TTC549 (cell line): ENCODE data around the gene TULP4.
"Not testable (repeated sequence)": the region's sequence is repeated elsewhere in the genome, so short reads cannot be mapped to it uniquely, and the experiment has no call there.

ENCODE experiments used
- FAIRE-seq: peaks from 2 replicates; lab custom pipeline; 2012; peaks lifted over from hg19 to GRCh38; lab: Jason Lieb, UNC

The TULP4 gene

DNA sequence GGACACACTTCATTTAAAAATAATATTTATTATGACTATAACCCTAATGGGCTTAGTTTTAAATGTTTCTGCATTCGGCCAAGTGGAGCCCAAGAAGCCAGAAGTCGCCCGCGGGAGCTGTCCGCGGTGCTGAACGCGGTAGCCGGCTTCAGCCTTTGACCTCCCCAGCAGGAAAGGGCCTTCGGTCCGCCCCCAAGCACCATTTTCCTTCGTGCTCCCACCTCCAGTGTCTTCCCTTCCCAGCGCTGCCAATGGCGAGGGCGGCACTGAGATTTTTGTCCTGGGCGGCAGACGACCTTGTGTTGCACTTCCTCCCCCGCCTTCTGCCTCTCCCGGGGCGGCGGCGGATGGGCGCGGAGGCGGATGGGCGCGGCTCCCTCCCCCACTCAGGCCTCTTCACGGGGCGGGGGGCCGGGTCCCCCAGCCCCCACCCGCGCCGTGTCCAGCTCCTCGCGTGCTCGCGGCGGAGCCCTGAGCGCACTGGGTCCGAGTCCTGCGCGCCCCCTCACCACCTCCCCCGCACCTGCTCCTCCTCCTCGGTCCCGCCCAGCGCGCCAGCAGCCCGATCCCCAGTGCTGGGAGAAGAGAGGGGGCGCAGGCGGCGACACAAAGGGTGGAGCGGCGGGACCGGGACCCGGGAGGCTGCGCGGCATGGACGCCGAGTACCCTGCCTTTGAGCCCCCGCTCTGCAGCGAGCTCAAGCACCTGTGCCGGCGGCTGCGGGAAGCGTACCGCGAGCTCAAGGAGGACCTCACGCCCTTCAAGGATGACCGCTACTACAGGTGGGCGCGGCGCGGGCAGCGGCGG, 224.0 kb downstream of the TULP4 start:
- FAIRE-seq = no peak

DNA sequence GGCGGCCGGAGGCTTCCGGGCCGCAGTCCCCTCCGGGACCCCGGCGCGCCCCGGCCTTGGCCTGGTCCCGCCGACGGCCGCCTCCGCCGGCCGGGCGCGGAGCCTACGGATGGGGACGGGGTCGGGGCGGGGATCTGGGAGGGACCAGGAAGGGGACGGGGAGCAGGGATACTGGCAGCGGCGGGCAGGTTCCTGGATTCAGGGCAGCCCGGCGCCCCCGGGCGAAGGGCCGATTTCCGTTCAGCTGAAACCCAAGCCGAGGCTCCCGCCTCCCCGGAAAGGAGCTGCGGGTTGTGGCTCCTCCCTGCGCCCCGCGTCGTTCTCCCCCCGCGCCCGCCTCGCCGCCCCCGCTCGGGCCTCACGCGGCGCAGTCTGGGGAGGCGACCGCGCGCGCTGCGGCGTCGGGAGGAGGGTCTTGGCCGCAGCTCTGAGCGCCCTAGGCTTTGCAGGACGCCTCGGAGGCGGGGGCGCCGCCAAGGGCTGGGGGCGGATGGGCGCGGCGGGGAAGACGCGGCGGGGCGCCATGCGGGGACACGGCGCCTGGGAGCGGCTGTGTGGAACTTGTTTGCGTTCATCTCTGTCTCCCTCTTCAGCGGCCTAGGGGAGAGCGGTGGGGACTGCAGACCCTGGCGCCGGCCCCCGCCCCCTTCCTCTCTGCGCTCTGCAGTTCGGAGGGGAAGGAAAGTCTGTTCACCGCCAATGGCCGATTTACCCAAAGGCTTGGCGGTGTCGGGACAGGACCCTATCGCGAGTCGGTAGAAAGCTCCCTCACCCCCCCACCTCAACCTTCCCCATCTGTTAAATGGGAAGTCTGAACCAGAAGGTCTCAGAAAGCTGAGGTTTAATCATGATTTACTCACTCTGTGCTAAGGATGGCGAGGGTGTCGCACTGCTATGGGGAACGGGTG, 224.9 kb downstream of the TULP4 start:
- FAIRE-seq = no peak

DNA sequence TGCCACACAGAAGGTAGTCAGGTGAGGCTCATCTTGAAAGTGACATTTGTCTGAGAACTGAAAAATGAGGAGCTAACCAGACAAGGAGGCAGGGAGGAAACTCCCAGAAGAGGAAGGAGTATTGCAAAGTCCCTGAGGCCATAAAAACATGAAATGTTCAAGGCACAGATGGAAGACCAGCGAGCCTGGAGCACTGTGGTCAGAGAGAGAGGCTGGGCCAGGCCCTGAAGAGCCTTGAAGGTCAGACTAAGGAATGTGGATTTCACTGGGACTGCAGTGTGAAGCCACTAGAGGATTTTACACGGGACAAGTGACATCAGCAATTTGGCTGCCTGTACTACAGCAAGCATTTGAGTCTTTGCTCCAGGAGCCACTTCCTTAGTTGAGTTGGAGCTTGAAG, 226.5 kb downstream of the TULP4 start:
- FAIRE-seq = no peak

DNA sequence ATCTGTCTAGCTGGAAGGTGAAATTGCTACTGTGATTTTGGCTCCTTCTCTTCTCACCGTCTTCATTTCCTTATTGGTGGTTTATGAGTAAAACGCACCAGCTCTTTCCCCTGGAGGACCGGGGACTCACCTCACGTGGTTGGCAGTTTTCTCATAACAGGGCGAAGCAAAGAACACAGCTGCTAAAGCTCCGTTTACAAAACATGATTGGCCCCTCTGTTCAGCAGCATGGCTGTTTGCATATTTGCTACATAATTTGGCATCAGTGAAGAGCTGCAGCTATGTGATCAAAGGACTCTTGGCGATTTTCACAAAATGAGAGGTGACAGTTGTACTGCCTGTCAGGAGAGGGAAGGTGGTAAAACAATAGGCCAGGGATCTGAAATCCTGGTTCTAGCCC, 227.1 kb downstream of the TULP4 start:
- no peak for FAIRE-seq

DNA sequence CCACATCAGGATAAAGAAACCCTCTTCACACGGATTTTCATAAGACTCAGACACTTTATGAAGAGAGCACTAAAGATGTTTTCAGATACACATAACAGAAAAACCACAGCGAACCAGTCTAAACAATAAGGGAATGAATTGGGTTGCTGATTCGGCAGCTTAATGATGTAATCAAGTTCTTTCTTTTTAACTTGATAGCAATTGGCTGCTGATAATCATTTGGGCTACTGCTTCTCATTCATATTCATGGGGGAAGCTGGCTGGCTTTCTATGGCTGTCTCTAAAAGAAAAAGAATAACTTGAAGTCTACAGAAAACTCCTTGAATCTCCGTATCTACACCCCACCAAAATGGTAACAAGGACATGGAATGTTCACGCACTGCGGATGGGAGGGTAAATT, 227.6 kb downstream of the TULP4 start:
- FAIRE-seq = no peak

DNA sequence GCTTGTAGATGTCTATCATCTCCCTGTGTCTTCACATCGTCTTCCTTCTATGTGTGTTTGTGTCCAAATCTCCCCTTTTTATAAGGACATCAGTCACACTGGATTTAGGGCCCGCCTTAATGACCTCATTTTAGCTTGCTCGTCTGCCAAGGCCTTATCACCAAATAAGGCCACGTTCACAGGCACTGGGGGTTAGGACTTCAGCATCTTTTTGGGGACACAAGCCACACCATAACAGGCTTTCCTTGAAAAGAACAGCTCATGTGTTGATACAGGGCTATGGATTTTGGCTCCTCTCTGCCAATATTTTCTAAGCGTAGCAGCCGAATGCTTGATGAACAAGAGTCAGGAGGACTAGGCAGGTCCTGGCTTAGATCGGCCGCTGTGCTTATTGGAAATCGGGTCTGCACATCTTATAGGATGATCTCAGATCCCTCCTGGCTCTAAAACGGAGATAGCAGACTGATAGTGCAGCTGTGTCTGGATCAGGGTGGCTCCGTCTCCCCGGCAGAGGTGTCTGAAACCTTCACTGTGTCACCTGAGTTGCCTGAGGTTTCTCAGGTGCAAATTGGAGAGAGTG, 231.4 kb downstream of the TULP4 start:
- no peak for FAIRE-seq

DNA sequence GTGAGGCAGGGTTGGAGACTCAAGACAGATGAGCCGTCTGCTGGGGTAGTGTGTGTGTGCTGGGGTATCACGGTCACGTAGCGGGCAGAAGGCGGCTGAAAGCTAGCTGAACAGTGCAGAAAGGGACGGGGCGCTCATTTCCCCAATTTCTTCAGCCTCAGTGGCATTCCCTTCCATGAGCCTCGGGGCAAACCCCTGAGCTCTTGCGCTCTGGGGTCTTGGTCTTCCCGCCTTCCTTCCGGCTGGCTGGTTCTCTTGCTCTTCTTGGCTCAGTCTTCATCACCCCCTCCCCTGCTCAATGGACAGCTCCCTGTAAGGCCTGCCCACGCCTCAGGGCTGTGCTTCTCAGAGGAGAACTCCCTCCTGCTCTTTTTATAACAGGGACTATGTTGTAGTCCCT, 232.2 kb downstream of the TULP4 start:
- no peak for FAIRE-seq

DNA sequence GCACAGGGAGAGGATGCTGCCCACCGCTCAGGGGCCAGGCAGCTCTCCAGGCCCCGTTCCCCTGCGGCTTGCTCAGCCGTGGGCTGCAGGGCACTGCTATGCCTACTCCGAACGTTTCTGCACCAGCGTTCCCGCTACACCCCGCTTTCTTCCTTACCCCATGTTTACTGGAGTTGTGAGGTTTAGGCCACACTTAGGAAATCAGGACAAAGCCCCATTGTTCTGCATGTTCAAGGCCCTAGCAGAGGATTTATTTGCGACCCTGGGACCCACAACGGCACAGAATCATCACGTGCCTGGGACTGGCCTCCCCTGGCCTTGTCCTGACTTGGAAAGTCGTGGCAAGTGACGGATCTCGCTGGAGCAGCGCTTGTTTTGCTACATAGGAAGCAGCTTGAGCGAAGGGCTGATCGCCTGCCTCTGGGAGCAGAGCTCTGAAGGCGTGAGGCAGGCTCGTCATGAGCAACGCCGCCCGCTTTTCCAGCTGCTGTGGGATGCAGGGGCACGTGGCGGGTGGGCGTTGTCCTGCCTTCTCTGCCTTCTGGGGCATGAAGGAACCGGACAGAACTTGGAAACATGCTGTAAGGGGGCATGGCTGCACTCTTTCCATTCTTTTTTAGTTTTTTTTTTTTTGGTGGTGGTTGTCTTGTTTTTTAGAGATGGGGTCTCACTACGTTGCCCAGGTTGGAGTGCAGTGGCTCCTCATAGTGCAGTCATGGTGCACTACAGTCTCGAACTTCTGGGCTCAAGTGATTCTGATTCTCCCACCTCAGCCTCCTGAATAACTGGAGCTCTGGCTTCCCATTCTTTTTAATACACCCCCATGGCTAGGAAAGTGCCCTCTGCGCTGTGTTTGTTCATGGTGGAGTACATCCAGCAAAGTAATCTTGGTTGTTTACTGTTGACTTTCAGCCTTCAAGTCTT, 233.0 kb downstream of the TULP4 start:
- no peak for FAIRE-seq

DNA sequence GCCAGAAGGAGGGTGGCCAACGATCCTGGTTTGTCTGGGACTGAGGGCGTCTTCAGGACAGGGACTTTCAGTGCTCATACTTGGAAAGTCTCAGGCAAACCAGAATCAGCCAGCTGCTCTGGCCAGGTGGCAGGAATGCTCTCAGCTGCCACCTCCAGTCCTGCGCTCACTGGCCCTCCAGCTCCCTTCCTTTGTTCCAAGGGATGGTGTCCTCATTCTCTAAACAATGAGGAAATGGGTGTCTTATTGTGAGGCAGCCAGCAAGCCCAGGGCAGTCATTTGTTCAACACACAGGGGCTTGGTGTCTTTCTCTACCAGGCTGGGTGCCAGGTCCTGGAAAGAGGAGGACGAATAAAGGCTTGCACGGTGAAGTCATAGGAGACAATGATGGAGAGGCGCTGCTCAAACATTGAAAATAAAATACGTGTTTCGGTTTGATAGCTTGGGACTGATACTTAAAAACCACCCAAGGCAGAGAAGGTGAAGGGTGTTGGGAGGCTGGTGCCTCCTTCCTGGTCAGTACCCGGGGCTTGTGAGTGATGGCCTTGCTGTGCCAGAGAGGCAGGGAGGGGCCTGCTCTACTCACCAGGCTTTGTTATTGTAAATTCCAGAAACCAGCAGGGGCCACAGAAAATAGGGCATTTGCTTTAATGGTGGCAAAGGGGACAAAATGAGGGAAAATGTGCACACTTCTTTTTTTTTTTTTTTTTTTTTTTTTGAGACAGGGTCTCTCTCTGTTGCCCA, 236.3 kb downstream of the TULP4 start:
- FAIRE-seq = no peak

DNA sequence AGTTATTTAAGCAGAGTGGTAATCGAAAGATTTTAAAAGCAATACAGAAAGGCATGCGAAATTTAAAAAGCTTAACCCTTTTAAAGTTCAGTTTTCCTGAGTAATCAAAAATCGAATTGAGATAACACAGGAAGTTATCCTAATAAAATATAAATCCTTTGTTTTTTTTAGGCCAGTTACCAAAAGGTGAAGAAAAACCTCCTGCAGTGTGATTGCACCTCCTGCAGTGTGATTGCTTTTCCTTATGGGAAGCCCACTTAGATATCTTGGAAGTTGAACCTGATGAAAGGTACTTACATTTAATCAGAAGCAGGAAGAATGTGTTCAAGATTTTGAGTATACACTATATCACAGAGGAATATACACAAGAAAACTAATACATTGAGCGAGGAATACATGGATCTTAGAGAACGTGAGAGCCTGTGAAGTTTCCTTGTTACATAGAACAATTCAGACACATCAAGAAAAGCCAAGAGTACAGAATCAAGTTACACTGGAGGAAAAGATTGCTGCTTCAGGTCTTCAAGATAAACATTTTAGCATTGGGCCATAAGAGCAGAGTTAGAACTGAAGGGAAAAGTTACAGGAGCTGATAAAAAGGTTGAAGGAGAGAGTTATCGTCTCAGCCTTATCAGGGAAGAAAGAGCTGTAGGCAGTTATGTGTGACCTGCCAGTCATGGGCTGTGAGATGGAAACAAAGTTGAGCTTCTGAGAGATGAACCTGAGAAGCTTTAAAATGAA, 240.0 kb downstream of the TULP4 start:
- no peak for FAIRE-seq

DNA sequence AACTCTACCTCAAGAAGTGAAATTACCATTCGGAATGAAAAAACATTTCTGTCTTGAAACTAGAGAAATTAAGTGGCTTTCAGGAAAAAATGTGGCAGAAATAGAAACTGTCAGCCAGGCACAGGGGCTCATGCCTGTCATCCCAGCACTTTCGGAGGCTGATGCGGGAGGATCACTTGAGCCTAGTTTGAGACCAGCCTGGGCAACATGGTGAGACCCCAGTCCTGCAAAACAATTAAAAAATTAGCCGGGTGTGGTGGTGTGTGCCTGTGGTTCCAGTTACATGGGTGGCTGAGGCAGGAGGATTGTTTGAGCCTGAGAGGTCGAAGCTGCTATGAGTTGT, 240.5 kb downstream of the TULP4 start:
- no peak for FAIRE-seq

DNA sequence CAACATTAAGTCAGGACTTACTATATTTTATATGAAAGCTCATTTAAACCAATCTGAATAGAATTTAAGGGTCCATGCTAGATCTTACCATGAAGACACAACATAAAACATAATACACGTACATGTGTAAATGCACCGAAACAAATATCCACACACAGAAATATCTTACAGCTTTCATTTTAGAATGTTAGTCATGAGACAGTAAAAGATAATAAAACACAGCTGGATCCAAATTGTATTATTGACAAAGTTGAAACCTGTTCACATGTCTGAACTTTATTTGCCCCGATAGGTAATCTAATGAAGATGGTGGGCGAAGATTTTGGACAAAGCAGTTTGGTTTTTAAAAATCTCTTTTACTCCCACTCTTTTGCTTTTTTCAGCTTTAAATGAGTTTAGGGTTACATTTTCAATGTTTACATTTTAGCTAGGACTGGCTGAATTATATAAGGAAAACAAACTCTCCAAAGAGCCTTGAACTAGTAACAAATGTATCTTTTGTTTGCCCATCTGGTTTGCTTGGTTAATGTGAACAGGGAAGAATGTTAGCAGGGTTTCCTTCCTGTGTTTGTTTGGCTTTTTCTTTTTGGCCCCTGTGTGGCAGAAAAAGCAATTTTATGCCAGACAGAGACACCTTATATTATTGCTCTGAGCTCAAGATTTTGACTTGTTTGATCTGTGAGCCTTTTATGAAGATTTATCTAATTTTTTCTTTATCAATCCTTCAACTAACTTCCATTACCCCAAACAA, 242.5 kb downstream of the TULP4 start:
- FAIRE-seq = no peak

DNA sequence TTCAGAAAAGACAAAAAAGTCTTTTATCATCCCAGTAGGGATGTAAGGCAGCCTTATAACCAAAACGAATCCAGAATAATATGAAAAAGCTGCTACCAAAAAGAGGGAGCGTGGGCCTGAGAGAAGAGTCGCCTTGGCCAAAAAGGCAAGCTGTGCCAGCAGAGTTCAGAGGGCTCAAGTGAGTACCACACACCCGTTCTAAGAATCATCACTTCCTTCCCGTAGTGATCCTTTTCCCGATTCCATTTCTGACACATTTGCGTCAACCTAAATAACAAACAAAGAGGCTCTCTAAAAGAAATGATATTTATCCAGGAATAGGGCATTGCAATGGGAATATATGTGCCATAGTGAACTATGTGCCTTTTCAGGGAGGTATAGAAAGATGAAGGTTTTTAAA, 243.8 kb downstream of the TULP4 start:
- no peak for FAIRE-seq

DNA sequence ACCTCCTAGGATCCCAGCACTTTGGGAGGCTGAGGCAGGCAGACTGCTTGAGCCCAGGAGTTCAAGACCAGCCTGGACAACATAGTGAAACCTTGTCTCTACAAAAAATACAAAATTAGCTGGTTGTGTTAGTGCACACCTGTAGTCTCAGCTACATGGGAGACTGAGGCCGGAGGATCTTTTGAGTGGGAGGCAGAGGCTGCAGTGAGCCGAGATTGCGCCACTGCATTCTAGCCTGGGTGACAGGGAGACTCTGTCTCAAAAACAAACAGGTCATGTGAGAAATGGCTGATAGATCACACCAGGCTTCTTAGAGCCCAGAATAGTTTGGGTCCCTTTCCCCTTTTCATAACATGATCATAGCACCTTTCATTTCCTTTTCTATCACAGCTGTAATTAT, 244.8 kb downstream of the TULP4 start:
- not testable (repeated sequence) for FAIRE-seq

DNA sequence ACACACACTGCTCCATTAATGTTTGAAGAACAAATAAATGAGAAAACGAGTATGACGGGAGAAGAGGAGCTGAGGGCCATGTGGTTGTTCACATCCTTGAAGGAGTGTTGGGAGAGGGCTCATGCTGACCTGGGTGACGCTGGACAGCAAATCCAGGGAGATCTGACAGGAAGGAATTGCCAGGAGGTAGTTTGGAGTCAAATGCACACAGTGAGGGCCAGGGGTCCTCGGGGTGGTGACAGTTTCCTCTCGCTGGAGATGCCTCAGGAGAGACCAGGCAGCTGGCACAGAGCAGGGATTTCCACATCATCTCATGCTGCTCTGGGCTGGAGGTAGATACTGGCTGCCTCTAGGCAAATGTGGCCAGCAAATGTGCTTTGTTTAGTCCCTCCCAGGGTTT, 245.7 kb downstream of the TULP4 start:
- FAIRE-seq = no peak

DNA sequence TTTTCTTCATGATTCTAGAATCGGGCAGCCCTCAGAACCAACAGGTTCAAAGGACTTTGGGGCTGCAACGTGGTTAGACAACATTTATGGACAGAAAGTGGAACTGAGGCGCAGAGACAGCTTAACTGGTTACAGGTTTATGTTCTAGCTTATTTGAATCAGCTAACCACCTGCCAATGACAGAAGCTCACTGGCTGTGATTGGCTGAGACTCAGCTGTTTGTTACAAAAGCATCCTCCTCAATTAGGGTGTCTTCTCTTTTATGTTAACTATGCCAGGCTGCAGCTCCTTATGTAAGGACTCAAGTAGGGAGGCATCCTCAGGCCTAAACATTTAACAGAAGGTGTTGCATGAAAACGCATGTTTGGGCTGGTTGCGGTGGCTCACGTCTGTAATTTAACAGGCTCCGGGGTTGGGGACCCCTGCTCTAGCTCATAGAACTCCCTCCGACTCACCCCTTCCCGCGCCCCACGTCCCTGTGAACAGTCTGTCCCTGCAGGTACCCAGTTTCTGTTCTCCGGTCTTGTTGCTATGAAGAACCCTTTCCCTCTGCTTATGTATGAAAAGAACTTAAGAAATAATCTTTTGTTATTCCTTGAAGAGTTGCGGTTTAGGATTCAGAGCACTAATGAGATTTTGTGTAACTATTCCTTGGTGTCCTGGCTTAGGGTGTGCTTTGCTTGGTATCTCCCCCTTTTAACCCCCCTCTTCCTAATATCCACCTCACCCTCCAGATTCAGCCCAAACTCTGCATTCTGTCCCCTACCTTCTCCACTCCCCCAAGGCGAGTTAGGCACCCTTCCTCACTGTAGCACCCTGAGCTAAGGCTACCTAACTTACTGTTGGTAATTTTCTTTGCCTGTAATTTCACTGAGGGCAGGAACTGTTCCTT, 246.4 kb downstream of the TULP4 start:
- FAIRE-seq = no peak

DNA sequence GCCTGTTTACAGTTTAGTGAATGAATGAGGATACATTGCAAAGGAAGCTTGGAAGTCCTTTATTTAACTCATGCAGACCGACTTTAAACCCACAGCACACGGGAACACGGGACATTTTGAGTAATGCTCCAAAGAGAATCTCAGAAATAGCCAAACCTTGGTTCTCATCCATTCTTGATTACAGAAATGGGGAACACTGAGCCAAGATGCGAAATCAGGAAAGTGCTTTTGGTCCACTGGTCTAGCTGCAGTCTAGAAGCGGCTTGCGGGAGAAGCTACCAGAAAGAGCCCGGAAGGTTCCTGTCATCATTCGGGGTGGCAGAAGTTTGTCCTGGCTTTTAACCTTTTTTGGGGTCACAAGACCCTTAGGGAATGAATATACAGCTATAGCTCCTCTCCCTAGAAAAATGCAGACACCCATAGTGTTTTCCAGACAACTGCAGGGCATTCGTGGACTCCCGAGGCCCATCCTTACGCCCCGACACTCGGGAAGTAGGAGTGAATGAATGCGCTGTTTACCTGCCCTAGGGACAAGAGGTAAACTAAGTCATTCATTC, 247.2 kb downstream of the TULP4 start:
- FAIRE-seq = no peak
